NCI-H460 (cell line): ENCODE data around the gene FASTKD3. TPM values are rescaled to one million over a fixed set of nuclear protein-coding genes. Genes with fewer than 3 reads are reported as not detected.

Experiments
- total RNA-seq: library from RNA; depleted of rRNA; stranded (reverse); fragments of >200 nt; shearing (Covaris generic); gene quantifications from 2 replicates; pipeline ENCODE4 v1.2.3, GENCODE V29; 2014; rRNA removed

The FASTKD3 gene
- total RNA-seq, 1 experiment from 2014 or later, result 23.7 TPM

Other genes starting within 250 kb of the FASTKD3 start
- not detected in 2 replicates for gene CFAP90, start 17.9 kb downstream of the FASTKD3 start, total RNA-seq
- 69.5 and 88.2 TPM in 2 replicates for gene MTRR, start 117 bp upstream of the FASTKD3 start, total RNA-seq